A673 (cell line): ENCODE results near the gene ISCA2. TPM values are rescaled to one million over a fixed set of nuclear protein-coding genes. Genes with fewer than 3 reads are reported as not detected.

Experiments used
- BruUV-seq: library from RNA; stranded (reverse); fragments of 400-500 nt; replicated peaks from 2 replicates; lab custom pipeline; 2021; lab: Mats Ljungman, UMichigan
- CTCF ChIA-PET: fragments of 300-600 bp; sonication (Branson Sonifier 250); formaldehyde crosslinking; loops from one replicate; lab custom pipeline; 2022; ENCODE audit warnings: antibody characterized with exemption; lab: Charles Lee
- POLR2A ChIA-PET: fragments of 300-600 bp; sonication (Branson Sonifier 250); formaldehyde crosslinking; loops from one replicate; lab custom pipeline; 2022; ENCODE audit warnings: antibody characterized with exemption; ENCODE audit not compliant: low non-redundant PET; lab: Charles Lee
- DNase-seq: peaks from one replicate; pipeline ENCODE4 v3.0.0-alpha.2; 2015; ENCODE audit warnings: low spot score
- H3K27ac ChIP-seq: fragments of 200-600 bp; sonication (generic); 2 replicates; pipeline ENCODE4 v1.5.1; 2016; ENCODE audit warnings: mixed run types, low read depth, mild to moderate bottlenecking, mixed read lengths, antibody characterized with exemption, low read length; ENCODE audit not compliant: poor library complexity, severe bottlenecking
- H3K27me3 ChIP-seq: fragments of 200-600 bp; sonication (generic); replicated peaks from 2 replicates; pipeline ENCODE4 v1.6.1; 2017; ENCODE audit warnings: mixed run types, low read depth, mild to moderate bottlenecking, mixed read lengths, antibody characterized with exemption, low read length; ENCODE audit not compliant: insufficient read depth, poor library complexity
- H3K36me3 ChIP-seq: fragments of 200-600 bp; sonication (generic); 2 replicates; pipeline ENCODE4 v1.6.1; 2016; ENCODE audit warnings: mixed run types, mild to moderate bottlenecking, mixed read lengths, antibody characterized with exemption, low read length; ENCODE audit not compliant: insufficient read depth, poor library complexity, severe bottlenecking
- H3K4me1 ChIP-seq: fragments of 200-600 bp; sonication (generic); 2 replicates; pipeline ENCODE4 v1.6.1; 2017; ENCODE audit warnings: mixed run types, mild to moderate bottlenecking, mixed read lengths, antibody characterized with exemption, low read length; ENCODE audit not compliant: insufficient read depth, poor library complexity, severe bottlenecking
- H3K4me3 ChIP-seq: fragments of 200-600 bp; sonication (generic); 2 replicates; pipeline ENCODE4 v1.5.1; 2016; ENCODE audit warnings: low read depth, mixed run types, mild to moderate bottlenecking, mixed read lengths, low read length; ENCODE audit not compliant: poor library complexity, severe bottlenecking
- H3K9me3 ChIP-seq: fragments of 200-600 bp; sonication (generic); 2 replicates; pipeline ENCODE4 v1.6.1; 2016; ENCODE audit warnings: mixed run types, low read depth, mild to moderate bottlenecking, mixed read lengths, antibody characterized with exemption, low read length; ENCODE audit not compliant: poor library complexity, severe bottlenecking
- CTCF ChIP-seq: fragments of 300-800, 200-600 bp; sonication (generic); conservative IDR thresholded peaks from 2 replicates; pipeline ENCODE4 v1.5.1; 2017; ENCODE audit warnings: low read depth, mild to moderate bottlenecking, antibody characterized with exemption, low read length, moderate library complexity, mixed read lengths
- EZH2 ChIP-seq: fragments of 200-600 bp; sonication (generic); IDR thresholded peaks from 2 replicates; pipeline ENCODE4 v1.6.1; 2017; ENCODE audit warnings: borderline replicate concordance, low read depth, mild to moderate bottlenecking, mixed read lengths, antibody characterized with exemption, low read length; ENCODE audit not compliant: poor library complexity, severe bottlenecking
- intact Hi-C: fragments of 100-400 bp; cut with micrococcal nuclease; formaldehyde crosslinking; loops from one replicate; pipeline ENCODE4 v1.10.0; 2022; ENCODE audit not compliant: unreplicated experiment
- total RNA-seq: library from RNA; stranded (reverse); gene quantifications from 2 replicates; pipeline ENCODE4 v1.2.3, GENCODE V29; 2021

ISCA2 gene
- total RNA-seq, 1 experiment from 2014 or later: 25.5 TPM

DNA sequence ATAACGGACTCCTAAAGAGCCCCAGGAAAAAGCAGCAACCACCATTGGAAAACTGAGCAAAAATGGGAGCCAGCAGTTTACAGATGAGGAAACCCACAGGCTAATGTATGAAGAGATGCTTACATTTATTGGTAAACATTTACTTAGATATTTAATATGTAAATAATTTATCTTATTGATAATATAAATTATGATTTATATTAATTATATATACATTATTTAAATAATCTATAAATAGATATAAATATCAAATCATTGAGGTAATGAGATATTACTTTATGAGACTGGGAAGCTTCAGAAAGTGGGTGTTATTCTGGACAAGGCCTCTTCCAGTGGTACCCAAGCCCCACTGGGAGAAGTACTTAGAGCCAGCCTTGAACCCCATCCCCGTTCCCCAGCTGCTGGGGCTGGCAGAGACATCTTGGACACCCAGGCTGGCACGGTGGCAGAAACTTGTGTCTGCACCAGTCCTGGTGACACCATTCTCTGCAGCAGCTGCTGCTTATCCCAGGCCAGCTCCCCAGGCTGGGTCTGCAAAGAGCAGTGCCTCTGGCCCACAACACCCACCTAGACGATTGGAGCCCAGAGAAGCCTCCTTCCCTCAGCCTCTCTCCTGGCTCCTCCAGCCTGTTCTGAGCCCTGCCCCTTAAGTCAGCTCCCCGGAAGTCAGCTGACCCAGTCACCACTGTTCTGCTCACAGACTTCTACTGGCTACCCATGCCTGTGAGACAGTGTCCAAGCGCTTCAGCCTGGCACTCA is 25.9 kb downstream of the ISCA2 start:
- Histone ChIP-seq H3K27ac (no peak overlapping the region), H3K4me1 (no peaks in the 10 kb centered on the region), H3K27me3 (no peaks in the 10 kb centered on the region), H3K36me3 (no peaks in the 10 kb centered on the region), H3K9me3 (no peaks in the 10 kb centered on the region), H3K4me3 (no peak overlapping the region)
- POLR2A ChIA-PET: no interaction called here
- TF ChIP-seq EZH2 (no peak), CTCF (no peak)
- intact Hi-C loops: no loop called here
- BruUV-seq: no TSS peak
- DNase-seq: no peak
- CTCF ChIA-PET: no interaction called here

GRCh38 chr14:74521756-74522155 is 28.2 kb downstream of the ISCA2 start:
- TF ChIP-seq EZH2 (no peak), CTCF (no peak)
- no peak overlapping the region for H3K27ac ChIP-seq
- no peaks in the 10 kb centered on the region for H3K4me1 ChIP-seq
- DNase-seq: no peak
- H3K27me3 ChIP-seq: no peaks in the 10 kb centered on the region
- ChIA-PET POLR2A (no interaction called here), CTCF (no interaction called here)
- H3K36me3 ChIP-seq: no peaks in the 10 kb centered on the region
- no TSS peak for BruUV-seq
- intact Hi-C loops: no loop called here
- no peaks in the 10 kb centered on the region for H3K9me3 ChIP-seq
- no peak overlapping the region for H3K4me3 ChIP-seq

GRCh38 chr14:74522740-74523139 is 29.2 kb downstream of the ISCA2 start:
- Histone ChIP-seq H3K27me3 (no peaks in the 10 kb centered on the region), H3K9me3 (no peaks in the 10 kb centered on the region), H3K36me3 (no peaks in the 10 kb centered on the region), H3K27ac (no peak overlapping the region), H3K4me1 (no peaks in the 10 kb centered on the region), H3K4me3 (no peak overlapping the region)
- ChIA-PET CTCF (no interaction called here), POLR2A (no interaction called here)
- intact Hi-C loops: no loop called here
- no peak for TF ChIP-seq CTCF
- no peak for TF ChIP-seq EZH2
- no peak for DNase-seq
- no TSS peak for BruUV-seq
